ENCODE measurements around the gene GMEB2.
"Not testable (repeated sequence)": the region's sequence is repeated elsewhere in the genome, so short reads cannot be mapped to it uniquely, and the experiment has no call there.

The GMEB2 gene

GRCh38 chr20:63643499-63643898 lies 16.6 kb upstream of the GMEB2 start:
- Histone ChIP-seq H3K9ac (ENCODE audit: insufficient read length) (no peak overlapping the region), H3K36me3 (ENCODE audit: insufficient read depth, low read length) (no peaks in the 10 kb centered on the region; the same call in 1 of the 2 replicates), H3K9me3 (ENCODE audit: low read depth, low read length) (no peaks in the 10 kb centered on the region), H3K4me3 (no peak overlapping the region), H3K27ac (no peak overlapping the region)
- no peak for TF ChIP-seq POLR2AphosphoS5 (IDR thresholded peaks at IDR 0.05; ENCODE audit: borderline replicate concordance, low read depth, low read length)
- TF ChIP-seq EZH2 (IDR thresholded peaks at IDR 0.05), result no peak
- TF ChIP-seq FOXP2 (optimal IDR thresholded peaks at IDR 0.05; ENCODE audit: control extremely low read depth, extremely low read length, insufficient read depth), result no peak
- no peak for DNase-seq (ENCODE audit: low read depth, low spot score)

- H3K27ac ChIP-seq, result no peak overlapping the region
- H3K4me3 ChIP-seq, result peak overlapping the region; percentile 58
- H3K36me3 ChIP-seq (ENCODE audit: insufficient read depth, low read length), result no peaks in the 10 kb centered on the region; the same call in 1 of the 2 replicates
- no peak for TF ChIP-seq EZH2 (IDR thresholded peaks at IDR 0.05)
- TF ChIP-seq FOXP2 (optimal IDR thresholded peaks at IDR 0.05; ENCODE audit: control extremely low read depth, extremely low read length, insufficient read depth), result no peak
- TF ChIP-seq POLR2AphosphoS5 (IDR thresholded peaks at IDR 0.05; ENCODE audit: borderline replicate concordance, low read depth, low read length), result no peak; the same call in 1 of the 2 replicates
- no peak for DNase-seq (ENCODE audit: low read depth, low spot score)
- no peaks in the 10 kb centered on the region for H3K9me3 ChIP-seq (ENCODE audit: low read depth, low read length)
- no peak overlapping the region for H3K9ac ChIP-seq (ENCODE audit: insufficient read length)
These were observed 15.8 kb upstream of the GMEB2 start for GRCh38 chr20:63642527-63643247.

- H3K9me3 ChIP-seq (ENCODE audit: low read depth, low read length), result no peaks in the 10 kb centered on the region
- TF ChIP-seq POLR2AphosphoS5 (IDR thresholded peaks at IDR 0.05; ENCODE audit: borderline replicate concordance, low read depth, low read length) (no peak), FOXP2 (optimal IDR thresholded peaks at IDR 0.05; ENCODE audit: control extremely low read depth, extremely low read length, insufficient read depth) (no peak), EZH2 (IDR thresholded peaks at IDR 0.05) (no peak)
- H3K9ac ChIP-seq (ENCODE audit: insufficient read length), result no peak overlapping the region
- no peak overlapping the region for H3K27ac ChIP-seq
- no peak for DNase-seq (ENCODE audit: low read depth, low spot score)
- no peaks in the 10 kb centered on the region; the same call in 1 of the 2 replicates for H3K36me3 ChIP-seq (ENCODE audit: insufficient read depth, low read length)
- peak overlapping the region; percentile 58 for H3K4me3 ChIP-seq
These were observed 15.1 kb upstream of the GMEB2 start for GRCh38 chr20:63641792-63642523.

GRCh38 chr20:63641146-63641791 lies 14.4 kb upstream of the GMEB2 start:
- Histone ChIP-seq H3K4me3 (no peak overlapping the region), H3K9ac (ENCODE audit: insufficient read length) (no peak overlapping the region), H3K36me3 (ENCODE audit: insufficient read depth, low read length) (no peaks in the 10 kb centered on the region; the same call in 1 of the 2 replicates), H3K27ac (no peak overlapping the region), H3K9me3 (ENCODE audit: low read depth, low read length) (no peaks in the 10 kb centered on the region)
- TF ChIP-seq FOXP2 (optimal IDR thresholded peaks at IDR 0.05; ENCODE audit: control extremely low read depth, extremely low read length, insufficient read depth) (no peak), EZH2 (IDR thresholded peaks at IDR 0.05) (no peak), POLR2AphosphoS5 (IDR thresholded peaks at IDR 0.05; ENCODE audit: borderline replicate concordance, low read depth, low read length) (no peak)
- DNase-seq (ENCODE audit: low read depth, low spot score), result no peak

GRCh38 chr20:63640686-63641085 lies 13.8 kb upstream of the GMEB2 start:
- H3K27ac ChIP-seq; H3K4me3 ChIP-seq; H3K36me3 ChIP-seq (ENCODE audit: insufficient read depth, low read length); DNase-seq (ENCODE audit: low read depth, low spot score); H3K9ac ChIP-seq (ENCODE audit: insufficient read length); H3K9me3 ChIP-seq (ENCODE audit: low read depth, low read length): not testable (repeated sequence)

GRCh38 chr20:63640086-63640485 lies 13.2 kb upstream of the GMEB2 start:
- Histone ChIP-seq H3K36me3 (ENCODE audit: insufficient read depth, low read length) (no peaks in the 10 kb centered on the region; the same call in 1 of the 2 replicates), H3K9ac (ENCODE audit: insufficient read length) (no peak overlapping the region), H3K27ac (no peak overlapping the region), H3K4me3 (no peak overlapping the region), H3K9me3 (ENCODE audit: low read depth, low read length) (no peaks in the 10 kb centered on the region)
- TF ChIP-seq FOXP2 (optimal IDR thresholded peaks at IDR 0.05; ENCODE audit: control extremely low read depth, extremely low read length, insufficient read depth) (no peak), EZH2 (IDR thresholded peaks at IDR 0.05) (no peak), POLR2AphosphoS5 (IDR thresholded peaks at IDR 0.05; ENCODE audit: borderline replicate concordance, low read depth, low read length) (no peak)
- DNase-seq (ENCODE audit: low read depth, low spot score), result no peak

GRCh38 chr20:63639093-63639975 lies 12.4 kb upstream of the GMEB2 start:
- no peak for DNase-seq (ENCODE audit: low read depth, low spot score)
- no peaks in the 10 kb centered on the region; the same call in 1 of the 2 replicates for H3K36me3 ChIP-seq (ENCODE audit: insufficient read depth, low read length)
- peak overlapping the region; percentile 70 for H3K27ac ChIP-seq

More at GRCh38 chr20:63639093-63639975, 12.4 kb upstream of the GMEB2 start:
- no peak for TF ChIP-seq EZH2 (IDR thresholded peaks at IDR 0.05)
- TF ChIP-seq FOXP2 (optimal IDR thresholded peaks at IDR 0.05; ENCODE audit: control extremely low read depth, extremely low read length, insufficient read depth), result no peak
- TF ChIP-seq POLR2AphosphoS5 (IDR thresholded peaks at IDR 0.05; ENCODE audit: borderline replicate concordance, low read depth, low read length), result no peak
- no peak overlapping the region for H3K4me3 ChIP-seq
- no peaks in the 10 kb centered on the region for H3K9me3 ChIP-seq (ENCODE audit: low read depth, low read length)
- H3K9ac ChIP-seq (ENCODE audit: insufficient read length), result no peak overlapping the region

Data from SK-N-MC (cell line).